Stimulated activated CD4-positive, alpha-beta T cell treated with anti-CD3 and anti-CD28 coated beads, Interleukin-15, amount 100 ng/mL, for 1 hour (primary cell): Measurements from ENCODE around the gene ZNF385B.

Experiments
- DNase-seq, 2 donors: peaks; one replicate each; pipeline ENCODE4 v3.0.0-alpha.2; 2020; ENCODE audit warnings: low read depth in 1 of 2, low spot score in 1 of 2

The ZNF385B gene

DNA sequence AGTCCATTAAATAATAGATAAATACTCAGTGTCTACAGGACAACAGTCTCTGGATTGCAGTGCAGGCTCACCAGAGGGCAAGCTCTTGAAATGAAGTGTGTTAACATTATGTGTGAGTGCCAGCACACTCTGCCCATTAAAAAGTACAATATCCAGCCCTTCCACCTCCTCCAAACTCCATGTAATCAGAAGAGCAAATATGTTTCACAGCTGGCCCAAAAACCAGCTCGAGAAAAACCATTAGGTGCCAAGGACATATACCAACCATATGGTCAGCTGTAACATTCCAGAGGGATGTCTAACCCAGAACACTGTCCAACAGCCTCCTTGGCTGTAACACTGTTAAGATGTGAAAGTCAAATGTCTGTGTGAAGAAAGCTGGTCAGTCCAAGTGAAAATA lies 112.2 kb downstream of the ZNF385B start:
- DNase-seq: no peak

DNA sequence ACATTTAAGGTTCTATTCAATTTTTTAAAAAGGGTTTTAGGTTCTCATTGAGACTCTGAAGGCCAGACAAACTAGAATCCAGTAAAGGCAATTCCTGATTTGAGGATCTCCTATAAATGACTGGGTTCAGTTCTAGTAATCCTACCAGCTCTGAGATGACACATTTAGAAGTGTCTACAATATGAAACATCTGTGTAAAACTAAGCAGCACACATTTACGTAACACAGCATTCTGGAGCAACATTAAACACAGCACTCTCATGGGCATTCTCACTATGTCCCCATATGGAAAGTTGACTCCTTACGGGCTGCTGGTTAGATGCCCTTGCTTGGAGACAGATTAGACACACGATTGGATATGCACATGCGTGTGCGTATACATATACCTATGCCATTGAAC lies 114.4 kb downstream of the ZNF385B start:
- DNase-seq: no peak

DNA sequence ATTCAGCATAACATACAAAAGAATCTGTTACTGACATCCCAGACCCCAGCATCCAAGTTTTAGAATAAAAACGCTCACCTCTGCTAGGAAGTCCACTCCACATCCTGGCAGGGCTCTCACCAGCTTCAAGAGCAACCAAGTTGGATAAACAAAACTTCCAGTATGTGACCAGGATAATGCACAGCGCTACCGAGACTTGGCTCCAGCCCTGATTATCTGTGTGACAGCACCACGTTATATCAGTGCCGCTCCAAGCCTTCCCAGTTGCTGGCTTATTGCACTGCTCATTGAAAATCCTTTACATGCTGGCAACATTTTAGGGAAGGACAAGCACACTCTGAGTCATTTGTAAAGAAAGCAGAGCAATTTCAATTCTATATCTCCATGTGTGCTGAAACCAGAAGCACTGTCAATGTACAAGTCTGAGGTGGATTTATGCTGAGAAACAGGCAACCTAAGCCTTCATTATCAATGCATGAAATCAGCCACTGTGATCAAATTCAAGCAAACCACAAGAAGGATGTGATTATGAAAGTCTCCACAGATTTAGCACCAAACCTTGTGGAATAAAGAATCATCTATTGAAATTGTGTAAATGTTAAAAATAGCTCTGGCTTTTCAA lies 115.7 kb downstream of the ZNF385B start:
- DNase-seq: no peak

DNA sequence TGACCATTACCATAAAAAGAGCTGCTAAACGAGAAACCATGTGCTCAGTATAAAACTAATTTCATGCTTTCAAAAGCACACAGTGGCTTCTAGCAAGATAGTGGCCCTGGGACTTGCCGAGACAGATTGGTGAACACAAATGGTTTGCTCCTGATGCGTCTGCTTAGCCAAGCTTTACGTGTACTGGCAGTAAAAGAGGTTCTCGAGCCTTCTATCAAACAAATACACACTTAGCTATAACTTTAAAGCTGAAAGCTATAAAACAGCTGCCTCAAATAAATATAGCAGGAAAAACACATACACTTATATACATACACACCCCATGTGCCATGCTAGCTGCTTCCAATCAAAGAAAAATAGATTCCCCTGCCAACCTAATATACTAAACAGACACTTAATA lies 117.0 kb downstream of the ZNF385B start:
- DNase-seq: no peak

DNA sequence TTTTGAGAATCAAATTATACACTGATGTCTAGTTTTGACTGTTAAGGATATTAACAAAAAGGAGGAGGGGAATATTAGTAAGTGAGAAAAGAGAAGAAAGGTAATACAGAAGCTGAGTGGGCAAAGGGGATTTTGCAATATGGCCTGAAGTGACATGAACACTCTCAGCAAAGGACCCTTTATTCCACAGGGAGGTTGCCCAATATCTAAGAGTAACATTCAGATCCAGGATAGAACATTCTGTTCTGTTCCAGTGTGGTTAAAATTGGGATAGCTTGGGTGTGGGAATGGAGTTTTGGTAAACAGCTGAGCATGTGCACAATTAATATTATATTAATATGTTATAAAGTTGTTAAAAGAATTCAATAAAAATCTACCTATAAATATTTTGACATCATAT lies 120.1 kb downstream of the ZNF385B start:
- no peak for DNase-seq

DNA sequence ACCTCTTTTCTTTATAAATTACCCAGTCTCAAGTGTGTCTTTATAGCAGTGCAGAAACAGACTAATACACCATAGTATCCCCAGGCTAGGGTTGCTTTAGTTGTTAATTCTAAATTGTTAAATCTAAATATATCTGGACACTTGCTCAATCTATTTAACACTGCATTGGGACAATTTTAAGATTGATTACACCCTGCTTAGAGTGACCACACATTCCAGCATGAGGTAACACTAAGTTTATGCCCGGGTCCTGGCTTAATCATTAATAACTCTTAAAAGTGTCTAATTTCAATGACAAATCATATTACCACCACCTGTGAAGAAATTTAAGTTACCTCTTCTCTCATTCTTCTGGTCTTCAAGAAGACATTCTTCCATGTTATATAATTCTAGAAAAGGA lies 131.4 kb downstream of the ZNF385B start:
- DNase-seq: no peak

DNA sequence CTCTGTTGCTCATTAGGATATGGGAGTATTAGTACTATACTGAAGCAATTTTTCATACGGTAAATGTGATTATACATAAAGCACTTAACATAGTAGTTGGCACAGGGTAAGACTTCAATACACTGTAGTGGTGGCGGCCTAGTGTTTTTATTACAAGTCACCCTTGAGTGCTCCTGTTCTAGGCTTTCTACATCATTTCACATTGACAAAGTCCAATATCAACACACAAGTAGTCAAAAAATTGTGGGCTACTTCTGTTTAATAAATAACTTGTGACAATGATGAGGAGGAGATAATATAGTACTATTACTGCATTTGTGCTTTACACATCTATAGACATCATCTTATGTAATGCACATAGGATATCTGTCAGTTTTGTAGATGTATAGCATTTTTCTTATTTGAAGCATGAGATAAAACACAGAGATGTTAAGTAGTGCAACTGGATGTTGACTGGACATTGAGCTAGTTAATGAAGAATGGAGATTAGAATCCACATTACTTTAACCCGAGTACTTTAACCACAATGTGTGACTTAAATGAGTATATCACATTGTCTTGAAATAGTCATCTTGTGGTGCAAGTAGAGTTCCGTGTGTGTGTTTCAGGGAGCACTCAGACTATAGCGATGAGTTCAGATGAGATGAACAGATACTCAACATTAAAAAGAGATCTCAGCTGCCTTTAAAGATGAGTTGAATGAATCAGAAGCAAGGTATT lies 134.8 kb downstream of the ZNF385B start:
- no peak for DNase-seq

DNA sequence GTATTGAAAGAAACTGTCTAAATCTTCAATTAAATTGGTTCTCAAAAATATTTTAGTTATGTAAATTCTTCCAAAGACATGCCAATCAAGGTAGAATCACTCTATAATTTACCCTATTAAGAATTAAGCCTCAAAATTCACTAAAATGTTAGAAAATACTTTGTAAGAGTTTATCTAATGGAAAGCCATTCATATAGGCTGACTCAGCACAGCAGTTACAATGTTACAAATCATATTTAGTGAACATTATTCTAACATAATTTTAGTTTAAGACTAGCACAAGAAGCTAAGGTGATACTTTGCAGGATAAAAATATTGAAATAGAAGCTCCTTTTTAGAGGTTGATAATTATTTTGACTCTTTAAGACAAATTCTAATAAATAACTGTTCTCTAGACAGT lies 137.0 kb downstream of the ZNF385B start:
- DNase-seq: no peak

DNA sequence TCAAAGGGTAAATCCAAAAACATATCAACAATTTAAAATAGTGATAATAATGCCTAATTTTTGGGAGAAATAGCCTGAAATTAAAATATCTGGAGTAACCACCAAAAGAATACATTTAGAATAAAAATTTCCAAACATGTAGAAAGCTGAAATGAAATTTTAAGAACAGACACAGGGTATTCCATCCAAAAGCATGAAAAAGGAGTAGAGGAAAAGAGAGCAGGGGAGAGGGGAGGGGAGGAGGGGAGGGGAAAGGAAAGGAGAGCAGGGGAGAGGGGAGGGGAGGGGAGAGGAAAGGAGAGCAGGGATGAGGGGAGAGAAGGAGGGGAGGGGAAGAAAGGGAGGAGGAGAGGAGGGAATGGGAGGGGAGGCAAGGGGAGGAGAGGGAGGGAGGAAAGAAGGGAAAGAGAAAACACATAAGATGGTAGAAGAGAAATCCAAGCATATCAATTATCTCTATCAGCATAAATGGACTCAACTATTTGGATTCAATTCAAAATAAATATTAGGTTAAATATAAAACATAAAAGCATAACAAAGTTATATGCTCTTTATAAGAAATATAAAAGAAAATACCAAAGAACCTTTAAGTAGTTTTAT lies 141.1 kb downstream of the ZNF385B start:
- DNase-seq: no peak

DNA sequence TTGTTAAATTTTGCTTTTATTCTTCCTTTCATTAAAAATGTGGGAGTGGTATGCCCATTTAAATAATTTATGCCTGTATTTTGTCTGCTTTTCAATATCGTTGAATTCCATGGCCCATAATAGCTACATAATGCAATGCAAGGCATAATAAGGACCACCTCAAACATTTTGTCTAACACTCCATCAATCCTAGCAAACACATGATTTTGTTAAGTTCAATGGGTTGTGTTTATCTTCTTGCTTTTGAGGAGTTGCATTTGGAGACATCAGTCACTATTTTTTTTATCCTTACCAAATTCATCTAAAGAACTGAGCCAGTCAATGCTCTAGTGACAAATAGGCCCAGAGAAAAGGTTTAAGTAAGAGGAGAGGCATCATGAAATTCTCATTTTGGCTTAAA lies 145.5 kb downstream of the ZNF385B start:
- DNase-seq: no peak

DNA sequence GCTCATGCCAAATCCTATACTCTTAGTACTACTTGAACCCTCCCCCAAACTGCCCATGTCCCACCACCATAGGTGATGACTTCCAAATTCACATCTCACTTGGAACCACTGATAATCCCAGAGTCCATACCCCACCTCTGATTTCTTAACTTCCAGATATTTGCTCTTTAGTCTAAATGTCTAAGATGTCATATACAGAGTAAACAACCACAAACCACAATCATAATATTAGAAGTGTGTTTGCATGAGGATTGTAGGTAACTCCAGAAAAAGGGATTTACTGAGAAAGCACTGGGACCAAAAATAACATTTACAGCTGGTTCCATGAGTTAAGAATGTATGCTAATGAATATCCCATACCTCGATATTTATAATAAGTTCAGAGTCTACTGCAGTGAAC lies 146.2 kb downstream of the ZNF385B start:
- DNase-seq: no peak

DNA sequence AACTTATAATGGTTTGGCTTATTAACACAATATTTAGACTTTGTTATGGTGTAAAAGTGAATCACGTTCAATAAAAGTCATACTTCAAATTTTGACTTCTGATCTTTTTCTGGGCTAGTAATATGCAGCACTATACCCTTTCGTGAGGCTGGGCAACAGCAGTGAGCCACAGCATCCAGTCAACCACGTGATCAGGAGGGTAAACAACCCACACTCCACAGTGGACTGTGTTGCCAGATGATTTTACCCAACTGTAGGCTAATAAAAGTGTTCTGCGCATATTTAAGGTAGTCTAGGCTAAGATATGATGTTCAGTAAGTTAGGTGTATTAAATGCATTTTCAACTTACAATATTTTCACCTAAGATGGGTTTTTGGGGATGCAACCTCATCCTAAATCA lies 148.6 kb downstream of the ZNF385B start:
- DNase-seq: no peak

DNA sequence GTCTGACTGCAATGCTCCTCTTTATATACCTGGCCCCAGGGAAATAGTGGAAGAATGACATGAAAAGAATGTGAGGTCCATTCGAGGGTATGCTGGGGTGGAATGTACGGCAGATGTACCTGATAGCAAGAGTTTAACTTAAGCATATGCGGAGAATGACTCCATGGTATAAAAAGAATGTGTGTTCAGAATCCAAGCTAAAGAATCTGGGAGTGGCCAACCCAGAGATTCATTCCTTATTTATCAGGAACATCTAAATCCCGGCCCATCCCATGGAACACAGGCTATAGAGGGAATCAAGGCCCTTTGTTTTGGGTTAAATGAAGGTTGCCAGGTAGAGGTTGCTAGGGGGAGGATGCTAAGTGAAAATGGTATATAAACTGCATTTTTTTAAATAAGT lies 150.0 kb downstream of the ZNF385B start:
- DNase-seq: no peak

DNA sequence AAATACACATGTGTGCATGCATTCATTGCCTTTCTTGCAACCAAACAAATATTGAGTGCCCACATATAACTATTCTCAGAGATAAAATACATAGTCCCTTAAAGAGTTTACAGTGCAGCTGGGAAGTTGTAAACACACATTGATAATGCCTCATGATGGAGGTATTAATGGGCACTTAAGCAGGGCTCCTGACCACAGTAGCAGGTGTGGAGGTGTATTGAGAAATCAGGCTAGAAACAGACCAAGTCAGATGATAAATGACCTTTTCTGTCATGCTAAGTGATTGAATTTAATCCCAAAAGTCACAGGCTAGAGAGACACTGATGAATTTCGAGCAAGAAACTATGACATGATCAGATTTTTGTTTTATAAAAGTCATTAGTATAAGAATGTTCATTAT lies 157.7 kb downstream of the ZNF385B start:
- DNase-seq: no peak

DNA sequence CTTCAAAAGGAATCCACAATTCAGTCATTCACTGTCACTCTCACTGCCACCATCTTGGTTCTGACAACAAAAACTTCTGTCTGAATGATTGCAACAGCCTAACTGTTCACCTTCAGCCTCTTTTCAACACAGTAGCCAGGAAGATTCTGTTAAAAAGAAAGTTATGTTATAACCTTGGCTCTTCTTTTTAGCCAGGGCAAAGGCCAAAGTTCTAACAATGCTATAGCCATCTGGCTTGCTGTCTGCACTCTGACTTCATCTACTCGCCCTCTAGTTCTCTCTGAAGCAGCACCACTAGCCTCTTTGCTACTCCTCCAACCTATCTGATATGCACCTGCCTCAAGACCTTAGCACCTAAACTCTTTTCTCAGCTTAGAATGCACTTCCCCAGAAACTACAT lies 158.5 kb downstream of the ZNF385B start:
- DNase-seq: no peak

DNA sequence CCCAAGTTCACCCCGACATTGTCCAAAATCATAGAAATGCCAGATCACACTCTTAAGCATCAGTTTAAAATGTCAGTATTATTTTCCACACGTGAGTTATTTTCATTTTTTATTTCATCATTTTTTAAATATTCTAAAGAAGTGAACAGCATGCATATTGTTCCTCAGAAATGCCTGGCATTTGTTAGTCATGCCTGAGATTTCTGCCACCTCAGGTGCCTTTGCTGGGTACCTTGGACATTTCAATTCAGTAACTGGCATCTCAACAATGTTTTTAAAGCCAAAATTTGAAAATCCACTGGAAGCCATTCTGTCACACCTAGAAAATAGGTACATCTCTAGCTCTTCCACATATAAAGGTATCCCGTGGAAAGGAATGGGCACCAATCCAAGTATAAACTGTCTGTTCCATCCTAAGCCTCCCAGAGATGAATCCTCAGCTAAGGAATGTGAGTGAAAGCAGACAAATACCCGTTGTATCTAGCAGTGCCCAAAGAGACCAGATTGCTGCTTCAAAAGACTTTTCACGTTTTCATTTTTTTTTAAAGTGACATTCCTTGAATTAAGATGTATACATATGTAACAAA lies 159.8 kb downstream of the ZNF385B start:
- no peak for DNase-seq

DNA sequence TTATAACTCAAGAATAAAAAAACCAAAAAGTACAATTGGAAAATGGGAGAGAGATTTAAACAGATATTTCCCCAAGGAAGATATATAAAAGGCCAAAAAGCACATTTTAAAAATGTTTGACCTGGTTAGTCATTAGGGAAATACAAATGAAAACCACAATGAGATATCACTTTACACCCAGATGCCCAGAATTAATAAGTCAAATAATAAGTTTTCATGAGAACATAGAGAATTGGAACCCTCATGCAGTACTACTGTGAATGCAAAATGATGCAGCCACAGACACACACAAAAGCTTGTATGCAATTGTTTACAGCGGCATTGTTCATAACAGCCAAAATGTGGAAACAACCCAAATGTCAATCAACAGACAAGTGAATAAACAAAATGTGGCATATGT lies 165.9 kb downstream of the ZNF385B start:
- DNase-seq: no peak

DNA sequence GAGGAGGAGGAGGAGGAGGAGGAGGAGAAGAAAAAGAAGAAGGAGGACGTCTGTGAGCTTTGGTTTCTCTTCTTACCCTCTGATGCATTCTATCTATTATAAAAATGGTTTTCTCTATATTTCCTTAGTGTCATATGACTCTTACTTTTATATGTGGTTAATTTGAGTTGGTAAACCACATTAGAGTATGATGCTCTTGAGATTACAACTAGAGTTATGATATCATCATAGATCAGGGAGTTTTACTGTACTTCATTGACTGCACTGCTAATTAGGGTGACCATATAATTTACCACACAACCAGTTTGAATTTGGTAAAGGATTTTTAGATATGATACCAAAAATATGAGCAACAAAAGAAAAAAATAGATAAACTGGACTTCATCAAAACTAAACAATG lies 166.4 kb downstream of the ZNF385B start:
- no peak for DNase-seq

DNA sequence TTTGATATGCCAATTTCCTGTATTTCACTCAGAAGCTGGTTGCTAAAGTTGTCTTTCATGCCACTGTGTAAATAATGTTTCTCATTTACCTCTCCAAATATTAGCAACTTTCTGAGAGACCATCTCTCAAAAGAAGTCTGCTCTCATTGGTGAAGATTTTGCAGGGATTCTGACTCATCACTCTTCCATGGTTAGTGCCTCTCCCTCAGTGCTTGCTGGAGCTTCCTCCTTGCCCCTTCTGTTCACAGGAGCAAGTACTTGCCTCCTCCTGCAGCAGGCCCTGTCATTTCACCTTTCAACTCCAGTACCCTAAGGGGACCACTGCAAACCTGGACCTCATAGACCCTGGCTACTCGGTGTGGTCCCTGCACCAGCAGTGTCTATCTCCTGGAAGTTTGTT lies 168.8 kb downstream of the ZNF385B start:
- no peak for DNase-seq

DNA sequence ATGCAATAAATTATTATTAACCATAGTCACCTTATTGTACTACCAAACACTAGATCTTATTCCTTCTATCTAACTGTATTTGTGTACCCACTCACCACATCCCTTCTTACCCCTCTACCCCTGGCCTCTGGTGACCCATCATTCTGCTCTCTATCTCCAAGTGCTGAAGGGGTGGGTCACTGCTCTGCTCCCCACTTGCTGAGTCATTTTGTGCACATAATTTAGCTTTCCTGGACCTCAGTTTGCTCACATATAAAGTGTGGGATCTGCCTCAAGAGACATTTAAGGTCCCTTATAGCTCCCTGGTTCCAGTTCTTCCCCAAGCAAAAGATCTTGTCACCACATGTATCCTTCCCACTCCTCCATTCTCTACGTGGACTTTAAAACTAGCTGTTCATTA lies 169.4 kb downstream of the ZNF385B start:
- no peak for DNase-seq

DNA sequence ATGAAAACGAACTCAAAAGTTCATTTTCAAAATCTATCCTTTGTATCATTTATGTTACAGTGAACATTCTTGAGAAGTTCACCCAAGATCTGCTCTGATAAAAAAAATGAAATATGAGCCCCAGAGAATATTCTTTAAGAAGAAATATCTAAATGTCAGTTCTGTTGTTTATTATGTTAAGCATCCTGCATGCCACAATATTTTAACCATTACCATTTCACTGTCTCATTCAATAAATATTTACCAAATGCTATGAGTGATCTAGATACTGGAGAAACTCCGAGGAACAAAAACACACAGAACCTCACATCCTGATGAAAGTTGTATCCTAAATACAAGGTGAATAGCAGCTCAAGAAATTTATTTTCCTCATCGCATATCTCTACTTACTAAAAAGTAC lies 170.2 kb downstream of the ZNF385B start:
- no peak for DNase-seq

DNA sequence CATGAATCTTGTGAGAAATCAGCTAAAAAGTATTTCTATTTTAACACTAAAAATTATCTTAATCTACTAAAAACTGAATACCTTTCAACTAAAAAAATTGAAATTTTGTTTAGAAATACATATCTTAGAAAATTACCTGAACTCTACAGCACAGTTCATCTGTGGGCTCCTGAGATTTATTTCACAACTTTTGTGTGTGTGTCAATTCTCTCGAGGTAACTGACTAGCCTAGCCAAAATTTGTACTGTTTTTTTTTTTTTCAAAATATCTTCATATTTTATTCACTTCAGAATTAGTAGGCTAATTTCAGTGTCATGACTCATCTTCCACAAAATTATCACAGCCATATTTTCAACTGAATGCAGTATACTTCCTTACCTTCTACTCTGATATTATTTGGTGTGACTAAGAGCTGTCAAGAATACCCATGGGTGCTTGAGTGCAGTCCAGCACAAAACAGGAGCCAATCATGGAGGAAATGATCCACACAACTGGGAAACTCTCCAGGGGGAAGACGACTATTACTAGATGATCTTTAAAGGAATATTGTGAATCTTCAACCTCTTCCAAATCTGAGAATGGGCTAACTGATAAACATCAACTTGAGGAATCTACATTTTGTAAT lies 174.6 kb downstream of the ZNF385B start:
- DNase-seq: no peak
